Lung (tissue), 12 donors: ENCODE data around the gene ASTN2. TPM values are rescaled to one million over a fixed set of nuclear protein-coding genes. Genes with fewer than 3 reads are reported as not detected.

Source experiments
- ATAC-seq: fragments of 200-7000 bp; cut with Tn5 transposase; one replicate; pipeline ENCODE4 v1.9.1; 2020; ENCODE audit warnings: moderate number of reproducible peaks; ENCODE audit not compliant: insufficient read depth, low FRiP score
- DNase-seq, 3 donors: peaks; one replicate each; pipeline ENCODE4 v3.0.0-alpha.2; 2013 to 2017
- H3K27ac ChIP-seq, 2 donors: one replicate each; pipeline ENCODE4 v1.5.1; 2013; ENCODE audit warnings: mild to moderate bottlenecking in 2 of 2, moderate library complexity in 2 of 2, control low read depth in 1 of 2, inconsistent platforms in 1 of 2, low read depth in 1 of 2, low read length in 1 of 2
- H3K27me3 ChIP-seq, 3 donors: one replicate each; pipeline ENCODE4 v1.5.1; 2013; ENCODE audit warnings: low read length in 2 of 3; ENCODE audit not compliant: control insufficient read depth in 3 of 3, insufficient read depth in 3 of 3
- H3K36me3 ChIP-seq, 4 donors: one replicate each; pipeline ENCODE4 v1.5.1; 2013; ENCODE audit warnings: low read length in 4 of 4, mild to moderate bottlenecking in 1 of 4, moderate library complexity in 1 of 4; ENCODE audit not compliant: control insufficient read depth in 4 of 4, insufficient read depth in 4 of 4
- H3K4me1 ChIP-seq, 5 donors: one replicate each; pipeline ENCODE4 v1.5.1; 2013; ENCODE audit warnings: low read length in 5 of 5, mild to moderate bottlenecking in 2 of 5, moderate library complexity in 1 of 5; ENCODE audit not compliant: control insufficient read depth in 5 of 5, insufficient read depth in 5 of 5
- H3K4me3 ChIP-seq: one replicate; pipeline ENCODE4 v1.5.1; 2013; ENCODE audit warnings: mild to moderate bottlenecking, control low read depth, moderate library complexity
- H3K9ac ChIP-seq, 2 donors: one replicate each; pipeline ENCODE4 v1.5.1; 2013; ENCODE audit warnings: low read length in 2 of 2, control low read depth in 1 of 2; ENCODE audit not compliant: insufficient read depth in 1 of 2
- H3K9me3 ChIP-seq, 4 donors: one replicate each; pipeline ENCODE4 v1.5.1; 2013; ENCODE audit warnings: low read length in 3 of 4, mild to moderate bottlenecking in 1 of 4, moderate library complexity in 1 of 4; ENCODE audit not compliant: control insufficient read depth in 4 of 4, insufficient read depth in 3 of 4
- WGBS, 2 donors: extraction: QIAGEN DNeasy Blood & Tissue Kit; methylation state at CpG; one replicate each; pipeline ENCODE4 v1.1.7; 2013; 5-methylcytosine and 5-hydroxymethylcytosine counted together
- polyA plus RNA-seq, 2 donors: library from polyadenylated mRNA; stranded (reverse); fragments of 200-250 nt; gene quantifications; one replicate each; pipeline ENCODE4 v1.2.1, GENCODE V29; 2013
- total RNA-seq, 2 donors: library from RNA; depleted of rRNA in 1 of 2; stranded (reverse); fragments of >200 nt in 1 of 2; gene quantifications; one replicate each; pipeline ENCODE4 v1.2.1, GENCODE V29; 2014 to 2021
- TF ChIP-seq, protein P1 (sequence below): IDR thresholded peaks from 2 replicates; pipeline ENCODE4 v1.5.1; 2012; ENCODE audit warnings: mild to moderate bottlenecking; ENCODE audit errors: control extremely low read depth, extremely low read depth
- donor health status: control.
- donor health status: control.
- donor health status: Bipolar disorder and iron deficiency.
- donor health status: healthy.
- donor health status: DM: yes; HTN: yes; CAD: no.

The ASTN2 gene
- total and polyA plus RNA-seq, 4 donors, result 1.4 to 7.0 (median 3.3) TPM

DNA sequence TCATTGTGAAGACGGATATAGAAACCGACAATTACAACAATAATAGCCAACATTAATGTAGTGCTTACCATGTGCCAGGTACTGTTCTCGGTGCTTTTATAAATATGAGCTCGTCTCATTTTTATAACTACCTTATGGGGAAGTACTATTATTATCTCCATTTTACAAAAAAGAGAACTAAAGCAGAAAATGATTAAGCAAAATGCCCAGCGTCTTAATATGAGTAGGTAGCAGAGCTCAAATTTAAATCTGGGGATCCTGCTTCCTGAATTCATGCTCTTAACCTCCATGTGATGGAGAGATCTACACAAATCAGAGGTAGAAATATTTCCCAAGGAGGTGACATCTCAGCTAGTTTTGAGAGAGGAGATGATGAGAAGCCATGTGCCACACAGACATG is 470.9 kb downstream of the ASTN2 start:
- Histone ChIP-seq H3K4me3 (no peak overlapping the region), H3K36me3 (no peaks in the 10 kb centered on the region), H3K9ac (no peak overlapping the region), H3K27me3 (peaks cover 0 to 2% (median 0%) of the 10 kb centered on the region in 3 donors), H3K9me3 (no peaks in the 10 kb centered on the region), H3K4me1 (no peaks in the 10 kb centered on the region), H3K27ac (no peak overlapping the region)
- DNase-seq, result no peak
- no peak for ATAC-seq
- 52 to 67% methylated on average over 5 of the region's 5 CpGs for WGBS, 2 donors
- TF ChIP-seq, protein P1, sequence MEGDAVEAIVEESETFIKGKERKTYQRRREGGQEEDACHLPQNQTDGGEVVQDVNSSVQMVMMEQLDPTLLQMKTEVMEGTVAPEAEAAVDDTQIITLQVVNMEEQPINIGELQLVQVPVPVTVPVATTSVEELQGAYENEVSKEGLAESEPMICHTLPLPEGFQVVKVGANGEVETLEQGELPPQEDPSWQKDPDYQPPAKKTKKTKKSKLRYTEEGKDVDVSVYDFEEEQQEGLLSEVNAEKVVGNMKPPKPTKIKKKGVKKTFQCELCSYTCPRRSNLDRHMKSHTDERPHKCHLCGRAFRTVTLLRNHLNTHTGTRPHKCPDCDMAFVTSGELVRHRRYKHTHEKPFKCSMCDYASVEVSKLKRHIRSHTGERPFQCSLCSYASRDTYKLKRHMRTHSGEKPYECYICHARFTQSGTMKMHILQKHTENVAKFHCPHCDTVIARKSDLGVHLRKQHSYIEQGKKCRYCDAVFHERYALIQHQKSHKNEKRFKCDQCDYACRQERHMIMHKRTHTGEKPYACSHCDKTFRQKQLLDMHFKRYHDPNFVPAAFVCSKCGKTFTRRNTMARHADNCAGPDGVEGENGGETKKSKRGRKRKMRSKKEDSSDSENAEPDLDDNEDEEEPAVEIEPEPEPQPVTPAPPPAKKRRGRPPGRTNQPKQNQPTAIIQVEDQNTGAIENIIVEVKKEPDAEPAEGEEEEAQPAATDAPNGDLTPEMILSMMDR, result no peak

DNA sequence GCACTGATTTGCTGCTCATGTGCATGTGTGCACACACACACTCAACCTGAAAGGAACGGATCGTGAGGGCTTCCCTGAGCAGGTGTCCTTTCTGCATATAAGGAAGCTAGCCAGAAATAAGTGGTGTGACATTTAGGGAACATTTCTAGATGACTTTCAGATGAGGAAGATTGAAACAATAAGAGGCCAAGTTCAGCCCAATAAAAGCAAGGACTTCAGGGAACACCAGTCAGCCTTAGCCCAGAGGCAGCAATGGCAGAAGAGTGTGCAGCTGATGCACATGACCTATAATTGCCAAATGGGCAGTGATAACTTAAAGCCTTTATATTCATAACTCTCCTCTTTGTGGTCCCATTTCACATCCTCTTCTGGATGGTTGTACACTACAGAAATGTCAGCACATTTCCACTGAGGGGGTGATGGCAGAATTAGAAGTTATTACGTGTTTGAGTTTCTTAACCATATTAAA is 472.2 kb downstream of the ASTN2 start:
- DNase-seq, result no peak
- no peaks in the 10 kb centered on the region for H3K36me3 ChIP-seq
- no peak overlapping the region for H3K4me3 ChIP-seq
- TF ChIP-seq, protein P1, result no peak
- H3K27me3 ChIP-seq, result peaks cover 0 to 2% (median 0%) of the 10 kb centered on the region in 3 donors
- H3K9ac ChIP-seq, result no peak overlapping the region
- no peak for ATAC-seq
- no peaks in the 10 kb centered on the region for H3K4me1 ChIP-seq
- 86 to 96% methylated on average over 3 of the region's 3 CpGs for WGBS, 2 donors
- no peak overlapping the region for H3K27ac ChIP-seq
- no peaks in the 10 kb centered on the region for H3K9me3 ChIP-seq

DNA sequence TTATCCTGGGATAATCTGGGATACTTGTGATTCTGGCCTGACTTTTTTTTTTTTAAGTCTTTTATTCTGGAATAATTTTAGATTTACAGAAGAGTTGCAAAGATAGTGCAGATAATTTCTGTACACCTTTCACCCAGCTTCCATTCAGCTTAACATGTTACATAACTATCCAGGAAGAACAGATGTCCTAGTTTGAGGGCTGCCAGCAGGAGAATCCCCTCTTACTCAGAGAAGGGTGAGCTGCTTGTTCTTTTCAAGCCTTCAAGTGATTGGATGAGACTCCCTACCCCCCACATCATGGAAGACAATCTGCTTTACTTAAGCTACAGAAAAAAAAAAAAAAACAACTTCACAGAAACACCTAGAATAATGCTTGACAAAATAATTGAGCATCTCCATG is 473.6 kb downstream of the ASTN2 start:
- TF ChIP-seq, protein P1, result no peak
- H3K4me3 ChIP-seq, result no peak overlapping the region
- no peak overlapping the region for H3K27ac ChIP-seq
- H3K36me3 ChIP-seq, result no peaks in the 10 kb centered on the region
- DNase-seq, result no peak
- peaks cover 0 to 2% (median 0%) of the 10 kb centered on the region in 3 donors for H3K27me3 ChIP-seq
- no peaks in the 10 kb centered on the region for H3K9me3 ChIP-seq
- no peak for ATAC-seq
- no peaks in the 10 kb centered on the region for H3K4me1 ChIP-seq
- no peak overlapping the region for H3K9ac ChIP-seq

DNA sequence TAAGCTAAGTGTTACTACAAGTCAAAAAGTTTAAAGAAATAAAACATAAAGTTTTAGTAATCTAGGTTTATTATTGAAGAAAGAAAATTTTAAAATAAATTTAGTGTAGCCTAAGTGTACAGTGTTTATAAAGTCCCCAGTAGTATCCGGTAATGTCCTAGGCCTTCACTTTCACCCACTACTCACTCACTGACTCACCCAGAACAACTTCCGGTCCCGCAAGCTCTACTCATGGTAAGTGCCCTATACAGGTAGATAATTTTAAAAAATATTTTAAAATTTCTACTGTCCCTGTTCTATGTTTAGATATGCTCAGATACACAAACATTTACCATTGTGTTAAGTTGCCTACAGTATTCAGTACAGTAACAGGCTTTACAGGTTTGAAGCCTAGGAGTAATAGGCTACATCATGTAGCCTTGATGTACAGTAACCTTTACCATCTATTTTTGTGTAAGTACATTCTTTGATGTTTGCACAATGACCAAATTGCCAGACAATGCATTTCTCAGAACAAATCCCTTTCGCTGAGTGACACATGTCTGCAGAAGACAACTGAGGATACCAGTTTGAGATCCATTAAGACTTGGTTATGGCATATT is 474.1 kb downstream of the ASTN2 start:
- Histone ChIP-seq H3K27ac (no peak overlapping the region), H3K9me3 (no peaks in the 10 kb centered on the region), H3K27me3 (peaks cover 0 to 2% (median 0%) of the 10 kb centered on the region in 3 donors), H3K4me3 (no peak overlapping the region), H3K36me3 (no peaks in the 10 kb centered on the region), H3K9ac (no peak overlapping the region), H3K4me1 (no peaks in the 10 kb centered on the region)
- ATAC-seq, result no peak
- TF ChIP-seq, protein P1, result no peak
- 94 to 96% methylated on average over 4 of the region's 4 CpGs for WGBS, 2 donors
- no peak for DNase-seq
